Neural cell (in vitro differentiated cells): Measurements from ENCODE around the gene NUSAP1.

Experiments
- CTCF ChIP-seq: fragments of 450-650 bp; IDR thresholded peaks from 2 replicates; pipeline ENCODE4 v1.5.1; 2014; ENCODE audit warnings: antibody characterized with exemption, mild to moderate bottlenecking, moderate library complexity; ENCODE audit not compliant: poor library complexity, severe bottlenecking
- EP300 ChIP-seq: fragments of 450-650 bp; conservative IDR thresholded peaks from 2 replicates; pipeline ENCODE4 v1.6.1; 2014; ENCODE audit warnings: antibody characterized with exemption, mild to moderate bottlenecking, moderate library complexity; ENCODE audit not compliant: poor library complexity, severe bottlenecking
- EZH2 ChIP-seq: fragments of 200-600, 300-800 bp; shearing (Covaris generic), sonication (generic); IDR thresholded peaks from 2 replicates; pipeline ENCODE4 v1.6.1; 2014; ENCODE audit warnings: antibody characterized with exemption, low read length, borderline replicate concordance, mild to moderate bottlenecking; ENCODE audit not compliant: insufficient read depth, poor library complexity, severe bottlenecking
- MXI1 ChIP-seq: fragments of 450-650 bp; conservative IDR thresholded peaks from 2 replicates; pipeline ENCODE4 v1.6.1; 2014; ENCODE audit warnings: antibody characterized with exemption, mild to moderate bottlenecking; ENCODE audit not compliant: poor library complexity, severe bottlenecking
- POLR2AphosphoS5 ChIP-seq: IDR thresholded peaks from 2 replicates; pipeline ENCODE4 v1.6.1; 2012
- RAD21 ChIP-seq: fragments of 450-650 bp; conservative IDR thresholded peaks from 2 replicates; pipeline ENCODE4 v1.6.1; 2014; ENCODE audit warnings: antibody characterized with exemption, mild to moderate bottlenecking, moderate library complexity
- REST ChIP-seq: IDR thresholded peaks from 2 replicates; pipeline ENCODE4 v1.6.1; 2012; ENCODE audit warnings: borderline replicate concordance
- SMC3 ChIP-seq: fragments of 450-650 bp; conservative IDR thresholded peaks from 2 replicates; pipeline ENCODE4 v1.6.1; 2014; ENCODE audit warnings: antibody characterized with exemption, mild to moderate bottlenecking, moderate library complexity; ENCODE audit not compliant: poor library complexity
- TAF1 ChIP-seq: IDR thresholded peaks from 2 replicates; pipeline ENCODE4 v1.6.1; 2012; ENCODE audit warnings: low read depth

- no peak for TF ChIP-seq EP300
- no peak for TF ChIP-seq POLR2AphosphoS5
- no peak for TF ChIP-seq CTCF
- no peak for TF ChIP-seq EZH2
- no peak for TF ChIP-seq REST
- TF ChIP-seq TAF1 = no peak
- no peak for TF ChIP-seq MXI1
- TF ChIP-seq RAD21 = no peak
- TF ChIP-seq SMC3 = no peak
Measured at GRCh38 chr15:41387646-41388045, 55.0 kb downstream of the NUSAP1 start.
